ENCODE results near the gene CLEC20A.

Gene CLEC20A

GRCh38 chr1:178520803-178521202 lies 24.0 kb upstream of the CLEC20A start:
- Histone ChIP-seq H2BK5ac (ENCODE audit: low read length) (no peak overlapping the region), H4K91ac (ENCODE audit: low read depth, low read length, poor library complexity) (no peak overlapping the region), H3K18ac (ENCODE audit: low read length) (no peak overlapping the region), H3K23ac (ENCODE audit: low read depth, low read length, poor library complexity) (peak overlapping the region; percentile 57), H2BK120ac (ENCODE audit: low read depth, low read length) (no peak overlapping the region), H3K4me1 (ENCODE audit: control insufficient read depth in 2 of 2, insufficient read depth in 1 of 2, low read depth in 1 of 2, low read length in 2 of 2) (peaks cover 0 to 2% of the 10 kb centered on the region in 2 donors), H4K8ac (ENCODE audit: low read depth, low read length) (no peak overlapping the region), H2AK5ac (ENCODE audit: low read depth, low read length) (peak overlapping the region; percentile 58), H2AFZ (ENCODE audit: low read length) (no peak overlapping the region), H3K4me3 (ENCODE audit: low read length in 2 of 2) (no peak overlapping the region), H3K4ac (ENCODE audit: low read length) (no peak overlapping the region), H3K27me3 (ENCODE audit: control insufficient read depth in 3 of 3, insufficient read depth in 3 of 3, low read depth in 1 of 3, low read length in 3 of 3) (peaks cover 0 to 16% (median 0%) of the 10 kb centered on the region in 3 experiments), H3K14ac (ENCODE audit: low read length) (no peak overlapping the region), H3K36me3 (replicated peaks in 1 of 2; ENCODE audit: control insufficient read depth in 2 of 2, insufficient read depth in 2 of 2, low read length in 2 of 2) (no peaks in the 10 kb centered on the region), H2BK15ac (ENCODE audit: low read length) (no peak overlapping the region), H3K9ac (ENCODE audit: low read depth, low read length, poor library complexity) (peak overlapping the region; percentile 13), H2BK12ac (ENCODE audit: low read length) (no peak overlapping the region), H3K27ac (replicated peaks; ENCODE audit: low read length) (no peak overlapping the region), H3K79me1 (ENCODE audit: low read depth, low read length) (no peaks in the 10 kb centered on the region), H3K4me2 (ENCODE audit: insufficient read depth, low read length, poor library complexity, severe bottlenecking) (no peak overlapping the region), H3K9me3 (replicated peaks in 1 of 2; ENCODE audit: control insufficient read depth in 2 of 2, insufficient read depth in 1 of 2, low read depth in 1 of 2, low read length in 2 of 2) (peaks cover 0 to 3% of the 10 kb centered on the region in 2 donors)
- WGBS, 2 donors (ENCODE audit: extremely low coverage in 2 of 2, insufficient read length in 2 of 2, insufficient replicate concordance in 1 of 2) = no CpG with 5 or more reads among the region's 11 CpGs
- DNase-seq (ENCODE audit: low spot score) = no peak

GRCh38 chr1:178518894-178519293 lies 22.1 kb upstream of the CLEC20A start:
- Histone ChIP-seq H2BK5ac (ENCODE audit: low read length) (no peak overlapping the region), H2BK120ac (ENCODE audit: low read depth, low read length) (no peak overlapping the region), H3K27me3 (ENCODE audit: control insufficient read depth in 3 of 3, insufficient read depth in 3 of 3, low read depth in 1 of 3, low read length in 3 of 3) (peaks cover 0 to 16% (median 0%) of the 10 kb centered on the region in 3 experiments), H4K8ac (ENCODE audit: low read depth, low read length) (no peak overlapping the region), H3K14ac (ENCODE audit: low read length) (no peak overlapping the region), H3K4me2 (ENCODE audit: insufficient read depth, low read length, poor library complexity, severe bottlenecking) (no peak overlapping the region), H2BK15ac (ENCODE audit: low read length) (no peak overlapping the region), H2AK5ac (ENCODE audit: low read depth, low read length) (no peak overlapping the region), H3K27ac (replicated peaks; ENCODE audit: low read length) (no peak overlapping the region), H3K9ac (ENCODE audit: low read depth, low read length, poor library complexity) (no peak overlapping the region), H4K91ac (ENCODE audit: low read depth, low read length, poor library complexity) (no peak overlapping the region), H2BK12ac (ENCODE audit: low read length) (no peak overlapping the region), H3K23ac (ENCODE audit: low read depth, low read length, poor library complexity) (no peak overlapping the region), H3K79me1 (ENCODE audit: low read depth, low read length) (no peaks in the 10 kb centered on the region), H3K4ac (ENCODE audit: low read length) (no peak overlapping the region), H3K4me3 (ENCODE audit: low read length in 2 of 2) (no peak overlapping the region), H3K18ac (ENCODE audit: low read length) (no peak overlapping the region), H2AFZ (ENCODE audit: low read length) (no peak overlapping the region), H3K9me3 (replicated peaks in 1 of 2; ENCODE audit: control insufficient read depth in 2 of 2, insufficient read depth in 1 of 2, low read depth in 1 of 2, low read length in 2 of 2) (no peaks in the 10 kb centered on the region), H3K36me3 (replicated peaks in 1 of 2; ENCODE audit: control insufficient read depth in 2 of 2, insufficient read depth in 2 of 2, low read length in 2 of 2) (no peaks in the 10 kb centered on the region), H3K4me1 (ENCODE audit: control insufficient read depth in 2 of 2, insufficient read depth in 1 of 2, low read depth in 1 of 2, low read length in 2 of 2) (peaks cover 0 to 5% of the 10 kb centered on the region in 2 donors)
- no CpG with 5 or more reads among the region's 4 CpGs for WGBS, 2 donors (ENCODE audit: extremely low coverage in 2 of 2, insufficient read length in 2 of 2, insufficient replicate concordance in 1 of 2)
- DNase-seq (ENCODE audit: low spot score) = no peak

GRCh38 chr1:178516110-178516509 lies 19.3 kb upstream of the CLEC20A start:
- Histone ChIP-seq H2BK5ac (ENCODE audit: low read length) (no peak overlapping the region), H2AFZ (ENCODE audit: low read length) (no peak overlapping the region), H3K79me1 (ENCODE audit: low read depth, low read length) (no peaks in the 10 kb centered on the region), H2BK12ac (ENCODE audit: low read length) (no peak overlapping the region), H3K36me3 (replicated peaks in 1 of 2; ENCODE audit: control insufficient read depth in 2 of 2, insufficient read depth in 2 of 2, low read length in 2 of 2) (no peaks in the 10 kb centered on the region), H3K9me3 (replicated peaks in 1 of 2; ENCODE audit: control insufficient read depth in 2 of 2, insufficient read depth in 1 of 2, low read depth in 1 of 2, low read length in 2 of 2) (no peaks in the 10 kb centered on the region), H3K18ac (ENCODE audit: low read length) (no peak overlapping the region), H3K4me2 (ENCODE audit: insufficient read depth, low read length, poor library complexity, severe bottlenecking) (no peak overlapping the region), H4K8ac (ENCODE audit: low read depth, low read length) (no peak overlapping the region), H3K14ac (ENCODE audit: low read length) (no peak overlapping the region), H3K9ac (ENCODE audit: low read depth, low read length, poor library complexity) (no peak overlapping the region), H3K23ac (ENCODE audit: low read depth, low read length, poor library complexity) (no peak overlapping the region), H2AK5ac (ENCODE audit: low read depth, low read length) (no peak overlapping the region), H2BK120ac (ENCODE audit: low read depth, low read length) (no peak overlapping the region), H4K91ac (ENCODE audit: low read depth, low read length, poor library complexity) (no peak overlapping the region), H2BK15ac (ENCODE audit: low read length) (no peak overlapping the region), H3K27ac (replicated peaks; ENCODE audit: low read length) (no peak overlapping the region), H3K4ac (ENCODE audit: low read length) (no peak overlapping the region), H3K4me1 (ENCODE audit: control insufficient read depth in 2 of 2, insufficient read depth in 1 of 2, low read depth in 1 of 2, low read length in 2 of 2) (peaks cover 0 to 5% of the 10 kb centered on the region in 2 donors), H3K27me3 (ENCODE audit: control insufficient read depth in 3 of 3, insufficient read depth in 3 of 3, low read depth in 1 of 3, low read length in 3 of 3) (peaks cover 0 to 14% (median 0%) of the 10 kb centered on the region in 3 experiments), H3K4me3 (ENCODE audit: low read length in 2 of 2) (no peak overlapping the region)
- WGBS, 2 donors (ENCODE audit: extremely low coverage in 2 of 2, insufficient read length in 2 of 2, insufficient replicate concordance in 1 of 2) = no CpG with 5 or more reads among the region's 4 CpGs
- DNase-seq (ENCODE audit: low spot score) = no peak

GRCh38 chr1:178513278-178513983 lies 16.7 kb upstream of the CLEC20A start:
- H3K4me2 ChIP-seq (ENCODE audit: insufficient read depth, low read length, poor library complexity, severe bottlenecking) = no peak overlapping the region
- peak overlapping the region; percentile 50 for H2AFZ ChIP-seq (ENCODE audit: low read length)
- H3K36me3 ChIP-seq (replicated peaks in 1 of 2; ENCODE audit: control insufficient read depth in 2 of 2, insufficient read depth in 2 of 2, low read length in 2 of 2) = no peaks in the 10 kb centered on the region
- H4K91ac ChIP-seq (ENCODE audit: low read depth, low read length, poor library complexity) = no peak overlapping the region
- DNase-seq (ENCODE audit: low spot score) = no peak
- H3K9me3 ChIP-seq (replicated peaks in 1 of 2; ENCODE audit: control insufficient read depth in 2 of 2, insufficient read depth in 1 of 2, low read depth in 1 of 2, low read length in 2 of 2) = no peaks in the 10 kb centered on the region
- H3K9ac ChIP-seq (ENCODE audit: low read depth, low read length, poor library complexity) = no peak overlapping the region
- peak overlapping the region; percentile 40 for H3K23ac ChIP-seq (ENCODE audit: low read depth, low read length, poor library complexity)
- no peak overlapping the region for H2AK5ac ChIP-seq (ENCODE audit: low read depth, low read length)
- no peak overlapping the region for H3K4ac ChIP-seq (ENCODE audit: low read length)
- H2BK15ac ChIP-seq (ENCODE audit: low read length) = no peak overlapping the region
- WGBS, 2 donors (ENCODE audit: extremely low coverage in 2 of 2, insufficient read length in 2 of 2, insufficient replicate concordance in 1 of 2) = no CpG with 5 or more reads among the region's 14 CpGs
- peaks cover 0 to 3% of the 10 kb centered on the region in 2 donors for H3K4me1 ChIP-seq (ENCODE audit: control insufficient read depth in 2 of 2, insufficient read depth in 1 of 2, low read depth in 1 of 2, low read length in 2 of 2)
- peaks cover 0 to 12% (median 0%) of the 10 kb centered on the region in 3 experiments for H3K27me3 ChIP-seq (ENCODE audit: control insufficient read depth in 3 of 3, insufficient read depth in 3 of 3, low read depth in 1 of 3, low read length in 3 of 3)
- H3K4me3 ChIP-seq (ENCODE audit: low read length in 2 of 2) = no peak overlapping the region
- H2BK120ac ChIP-seq (ENCODE audit: low read depth, low read length) = no peak overlapping the region
- H3K79me1 ChIP-seq (ENCODE audit: low read depth, low read length) = no peaks in the 10 kb centered on the region
- peak overlapping the region; percentile 11 for H3K14ac ChIP-seq (ENCODE audit: low read length)
- H2BK12ac ChIP-seq (ENCODE audit: low read length) = no peak overlapping the region
- H3K27ac ChIP-seq (replicated peaks; ENCODE audit: low read length) = no peak overlapping the region
- H2BK5ac ChIP-seq (ENCODE audit: low read length) = no peak overlapping the region
- H3K18ac ChIP-seq (ENCODE audit: low read length) = peak overlapping the region; percentile 16
- no peak overlapping the region for H4K8ac ChIP-seq (ENCODE audit: low read depth, low read length)

All from neuronal stem cell (in vitro differentiated cells).